HepG2 (cell line): ENCODE measurements around the gene TRIO. TPM values are rescaled to one million over a fixed set of nuclear protein-coding genes. Genes with fewer than 3 reads are reported as not detected.

ENCODE experiments used
- ATF1 ChIP-seq: IDR thresholded peaks from 2 replicates; pipeline ENCODE4 v1.6.1; 2016; ENCODE audit warnings: mild to moderate bottlenecking, control low read depth
- CAMTA2 ChIP-seq: sonication (generic); formaldehyde crosslinking; IDR thresholded peaks from 2 replicates; pipeline ENCODE4 v1.4.0; 2020; ENCODE audit warnings: mild to moderate bottlenecking, missing genetic modification reagents, borderline replicate concordance
- ELK4 ChIP-seq: sonication (generic); formaldehyde crosslinking; IDR thresholded peaks from 2 replicates; pipeline ENCODE4 v1.9.0; 2021; ENCODE audit warnings: missing genetic modification reagents, borderline replicate concordance
- RARA ChIP-seq: IDR thresholded peaks from 2 replicates; pipeline ENCODE4 v1.6.1; 2016; ENCODE audit warnings: missing genetic modification reagents, missing compliant biosample characterization
- SSRP1 ChIP-seq: IDR thresholded peaks from 2 replicates; pipeline ENCODE4 v1.6.1; 2016; ENCODE audit warnings: control low read depth
- STAG1 ChIP-seq: sonication (generic); formaldehyde crosslinking; IDR thresholded peaks from 2 replicates; pipeline ENCODE4 v1.4.0; 2020; ENCODE audit warnings: missing genetic modification reagents
- TCF12 ChIP-seq, 2 experiments: fragments of 450-650 bp in 1 of 2; sonication (generic) in 1 of 2; formaldehyde crosslinking in 1 of 2; IDR thresholded peaks; 2 replicates each; pipeline versions ENCODE4 v1.6.1 to v1.8.0; 2017 to 2022; ENCODE audit warnings: antibody characterized with exemption in 1 of 2, mild to moderate bottlenecking in 1 of 2, missing genetic modification reagents in 1 of 2, moderate library complexity in 1 of 2
- TFDP1 ChIP-seq: IDR thresholded peaks from 2 replicates; pipeline ENCODE4 v1.6.1; 2016; ENCODE audit warnings: missing compliant biosample characterization, missing genetic modification reagents, borderline replicate concordance
- ZNF101 ChIP-seq: sonication (generic); formaldehyde crosslinking; IDR thresholded peaks from 2 replicates; pipeline ENCODE4 v1.4.0; 2020; ENCODE audit warnings: mild to moderate bottlenecking, low read depth, missing genetic modification reagents, borderline replicate concordance
- ZNF142 ChIP-seq: sonication (generic); formaldehyde crosslinking; IDR thresholded peaks from 2 replicates; pipeline ENCODE4 v1.4.0; 2020; ENCODE audit warnings: missing genetic modification reagents
- ZNF256 ChIP-seq: sonication (generic); formaldehyde crosslinking; conservative IDR thresholded peaks from 2 replicates; pipeline ENCODE4 v1.4.0; 2020; ENCODE audit warnings: missing genetic modification reagents
- ZNF326 ChIP-seq: sonication (generic); formaldehyde crosslinking; IDR thresholded peaks from 2 replicates; pipeline ENCODE4 v1.4.0; 2020; ENCODE audit warnings: missing genetic modification reagents, borderline replicate concordance
- ZNF776 ChIP-seq: sonication (generic); formaldehyde crosslinking; IDR thresholded peaks from 2 replicates; pipeline ENCODE4 v1.4.0; 2020; ENCODE audit warnings: mild to moderate bottlenecking, missing genetic modification reagents
- polyA plus RNA-seq, 8 experiments: library from polyadenylated mRNA; depleted of rRNA in 3 of 8; stranded (reverse) in 7 of 8; unstranded in 1 of 8; fragments of >200 nt; fragmentation: Illumina TruSeq in 4 of 8; extraction: Trizol in 4 of 8; gene quantifications; 2 replicates each; pipeline versions ENCODE4 v1.2.1 to v1.2.3, GENCODE V29; 2011 to 2016; ENCODE audit warnings: low read depth in 4 of 8, missing spikeins in 1 of 8, mixed read lengths in 1 of 8; ENCODE audit not compliant: insufficient read depth in 1 of 8
- total RNA-seq, 5 experiments: library from RNA; depleted of rRNA; stranded (reverse); fragments of >200 nt; fragmentation: Illumina TruSeq; extraction: Trizol; gene quantifications; 2 replicates each; pipeline ENCODE4 v1.2.3, GENCODE V29; 2016; ENCODE audit warnings: low read depth in 1 of 5
- TF ChIP-seq, protein P1 (sequence below): sonication (generic); formaldehyde crosslinking; IDR thresholded peaks from 2 replicates; pipeline ENCODE4 v1.8.0; 2022; ENCODE audit warnings: mild to moderate bottlenecking, missing genetic modification reagents, borderline replicate concordance
- TF ChIP-seq, protein P2 (sequence below): sonication (generic); formaldehyde crosslinking; IDR thresholded peaks from 2 replicates; pipeline ENCODE4 v1.8.0; 2022; ENCODE audit warnings: missing genetic modification reagents, mild to moderate bottlenecking, borderline replicate concordance

TRIO gene
- total and polyA plus RNA-seq, 2 of the 13 experiments (the other 11 are each of a cell fraction or from before 2014, with no cell fraction given) = 45.2 to 45.9 TPM

DNA sequence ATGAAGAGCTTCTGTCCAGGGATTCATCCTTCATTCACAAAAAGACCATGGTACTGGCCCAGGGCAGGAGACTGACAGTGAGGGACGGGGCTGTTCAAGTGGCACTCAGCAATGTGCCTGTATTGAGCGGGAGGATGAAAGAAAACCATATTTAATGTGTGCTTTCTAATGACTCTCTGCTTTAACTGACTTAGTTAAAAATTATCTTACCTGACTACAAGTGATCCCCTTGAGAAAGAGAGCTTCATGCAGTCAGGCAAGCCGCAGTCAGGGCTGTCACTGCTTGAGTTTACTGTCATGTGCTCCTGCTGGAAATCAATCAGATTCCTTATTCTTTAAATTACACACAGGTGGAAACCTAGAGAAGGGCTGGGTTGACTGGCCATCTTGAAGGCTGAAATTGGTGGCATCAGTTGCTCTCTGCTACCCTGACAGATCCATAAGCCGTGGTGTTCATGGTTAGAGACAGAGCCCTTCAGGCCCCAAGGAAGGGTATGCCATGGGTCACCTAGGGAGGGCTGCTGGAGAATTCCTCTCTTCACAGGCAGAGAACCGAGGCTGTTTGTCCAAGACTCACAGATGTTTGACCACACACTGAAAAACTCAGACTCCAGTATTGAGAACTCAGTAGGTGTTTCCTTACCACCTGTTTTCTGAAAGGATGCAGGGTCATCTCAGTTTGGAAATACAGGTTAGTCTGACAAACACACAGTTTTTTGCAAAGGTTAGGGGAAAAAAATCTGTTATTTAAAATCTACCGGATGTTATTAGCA lies 70.9 kb downstream of the TRIO start (continued):
- TF ChIP-seq TCF12 (IDR thresholded peaks at IDR 0.05) (no peak), TCF12 (CRISPR knock-in tag; IDR thresholded peaks at IDR 0.05) (no peak), ATF1 (CRISPR knock-in tag) (no peak), ZNF142 (CRISPR knock-in tag) (no peak), CAMTA2 (CRISPR knock-in tag) (no peak), ELK4 (CRISPR knock-in tag) (no peak), ZNF326 (CRISPR knock-in tag) (no peak), TFDP1 (CRISPR knock-in tag) (no peak), SSRP1 (CRISPR knock-in tag) (no peak; the same call in 1 of the 2 replicates), STAG1 (CRISPR knock-in tag) (no peak), ZNF101 (CRISPR knock-in tag) (no peak), ZNF256 (CRISPR knock-in tag) (no peak), ZNF776 (CRISPR knock-in tag) (no peak), RARA (CRISPR knock-in tag) (peak; percentile 28; the same call in 1 of the 2 replicates)
- TF ChIP-seq, protein P1, sequence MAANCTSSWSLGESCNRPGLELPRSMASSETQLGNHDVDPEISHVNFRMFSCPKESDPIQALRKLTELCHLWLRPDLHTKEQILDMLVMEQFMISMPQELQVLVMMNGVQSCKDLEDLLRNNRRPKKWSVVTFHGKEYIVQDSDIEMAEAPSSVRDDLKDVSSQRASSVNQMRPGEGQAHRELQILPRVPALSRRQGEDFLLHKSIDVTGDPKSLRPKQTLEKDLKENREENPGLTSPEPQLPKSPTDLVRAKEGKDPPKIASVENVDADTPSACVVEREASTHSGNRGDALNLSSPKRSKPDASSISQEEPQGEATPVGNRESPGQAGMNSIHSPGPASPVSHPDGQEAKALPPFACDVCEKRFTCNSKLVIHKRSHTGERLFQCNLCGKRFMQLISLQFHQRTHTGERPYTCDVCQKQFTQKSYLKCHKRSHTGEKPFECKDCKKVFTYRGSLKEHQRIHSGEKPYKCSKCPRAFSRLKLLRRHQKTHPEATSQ = no peak
- TF ChIP-seq, protein P2, sequence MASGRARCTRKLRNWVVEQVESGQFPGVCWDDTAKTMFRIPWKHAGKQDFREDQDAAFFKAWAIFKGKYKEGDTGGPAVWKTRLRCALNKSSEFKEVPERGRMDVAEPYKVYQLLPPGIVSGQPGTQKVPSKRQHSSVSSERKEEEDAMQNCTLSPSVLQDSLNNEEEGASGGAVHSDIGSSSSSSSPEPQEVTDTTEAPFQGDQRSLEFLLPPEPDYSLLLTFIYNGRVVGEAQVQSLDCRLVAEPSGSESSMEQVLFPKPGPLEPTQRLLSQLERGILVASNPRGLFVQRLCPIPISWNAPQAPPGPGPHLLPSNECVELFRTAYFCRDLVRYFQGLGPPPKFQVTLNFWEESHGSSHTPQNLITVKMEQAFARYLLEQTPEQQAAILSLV (CRISPR knock-in tag) = no peak
